Kidney epithelial cell (primary cell): ENCODE data around the gene RAB11FIP4. TPM values are rescaled to one million over a fixed set of nuclear protein-coding genes. Genes with fewer than 3 reads are reported as not detected.

ENCODE experiments used
- DNase-seq: peaks from one replicate; pipeline ENCODE4 v3.0.0-alpha.2; 2010; ENCODE audit warnings: low read depth
- H3K27me3 ChIP-seq: 2 replicates; pipeline ENCODE4 v1.6.0; 2011; ENCODE audit warnings: low read length; ENCODE audit not compliant: control insufficient read depth, insufficient read depth
- H3K36me3 ChIP-seq: 2 replicates; pipeline ENCODE4 v1.5.1; 2011; ENCODE audit warnings: low read length; ENCODE audit not compliant: control insufficient read depth, insufficient read depth
- H3K4me3 ChIP-seq: 2 replicates; pipeline ENCODE4 v1.5.1; 2011; ENCODE audit warnings: low read depth, mild to moderate bottlenecking, control low read depth, low read length
- total RNA-seq: library from RNA; depleted of rRNA; stranded (reverse); fragments of >200 nt; gene quantifications from 2 replicates; pipeline ENCODE4 v1.2.3, GENCODE V29; 2015
- TF ChIP-seq, protein P1 (sequence below): IDR thresholded peaks from 2 replicates; pipeline ENCODE4 v1.5.1; 2011; ENCODE audit warnings: mild to moderate bottlenecking, moderate library complexity, low read length, control low read depth, inconsistent platforms; ENCODE audit not compliant: insufficient read depth, poor library complexity, severe bottlenecking

The RAB11FIP4 gene
- total RNA-seq, 1 donor from 2014 or later, result 26.5 TPM

DNA sequence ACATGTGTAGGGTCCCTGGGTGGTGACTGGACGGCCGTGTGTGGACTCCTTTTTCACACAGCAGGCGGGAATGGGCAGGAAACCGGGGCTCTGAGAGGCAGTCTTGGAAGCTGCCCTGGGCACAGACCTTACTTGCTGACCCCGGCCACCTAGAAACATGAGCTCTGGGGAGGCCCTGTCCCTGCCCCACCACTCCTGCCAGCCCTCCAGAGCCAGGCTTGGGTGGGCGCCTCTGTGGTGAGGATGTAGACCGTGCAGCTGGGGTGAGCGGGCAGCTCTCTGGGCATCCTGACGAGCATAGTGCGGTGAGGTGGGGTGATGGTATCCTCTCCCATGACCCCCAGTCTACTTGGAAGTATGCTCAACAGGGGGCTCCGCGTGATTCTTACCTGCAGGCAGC, 121.3 kb downstream of the RAB11FIP4 start:
- TF ChIP-seq, protein P1, sequence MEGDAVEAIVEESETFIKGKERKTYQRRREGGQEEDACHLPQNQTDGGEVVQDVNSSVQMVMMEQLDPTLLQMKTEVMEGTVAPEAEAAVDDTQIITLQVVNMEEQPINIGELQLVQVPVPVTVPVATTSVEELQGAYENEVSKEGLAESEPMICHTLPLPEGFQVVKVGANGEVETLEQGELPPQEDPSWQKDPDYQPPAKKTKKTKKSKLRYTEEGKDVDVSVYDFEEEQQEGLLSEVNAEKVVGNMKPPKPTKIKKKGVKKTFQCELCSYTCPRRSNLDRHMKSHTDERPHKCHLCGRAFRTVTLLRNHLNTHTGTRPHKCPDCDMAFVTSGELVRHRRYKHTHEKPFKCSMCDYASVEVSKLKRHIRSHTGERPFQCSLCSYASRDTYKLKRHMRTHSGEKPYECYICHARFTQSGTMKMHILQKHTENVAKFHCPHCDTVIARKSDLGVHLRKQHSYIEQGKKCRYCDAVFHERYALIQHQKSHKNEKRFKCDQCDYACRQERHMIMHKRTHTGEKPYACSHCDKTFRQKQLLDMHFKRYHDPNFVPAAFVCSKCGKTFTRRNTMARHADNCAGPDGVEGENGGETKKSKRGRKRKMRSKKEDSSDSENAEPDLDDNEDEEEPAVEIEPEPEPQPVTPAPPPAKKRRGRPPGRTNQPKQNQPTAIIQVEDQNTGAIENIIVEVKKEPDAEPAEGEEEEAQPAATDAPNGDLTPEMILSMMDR, result no peak
- no peaks in the 10 kb centered on the region for H3K27me3 ChIP-seq
- H3K36me3 ChIP-seq, result no peaks in the 10 kb centered on the region
- no peak overlapping the region for H3K4me3 ChIP-seq
- no peak for DNase-seq

DNA sequence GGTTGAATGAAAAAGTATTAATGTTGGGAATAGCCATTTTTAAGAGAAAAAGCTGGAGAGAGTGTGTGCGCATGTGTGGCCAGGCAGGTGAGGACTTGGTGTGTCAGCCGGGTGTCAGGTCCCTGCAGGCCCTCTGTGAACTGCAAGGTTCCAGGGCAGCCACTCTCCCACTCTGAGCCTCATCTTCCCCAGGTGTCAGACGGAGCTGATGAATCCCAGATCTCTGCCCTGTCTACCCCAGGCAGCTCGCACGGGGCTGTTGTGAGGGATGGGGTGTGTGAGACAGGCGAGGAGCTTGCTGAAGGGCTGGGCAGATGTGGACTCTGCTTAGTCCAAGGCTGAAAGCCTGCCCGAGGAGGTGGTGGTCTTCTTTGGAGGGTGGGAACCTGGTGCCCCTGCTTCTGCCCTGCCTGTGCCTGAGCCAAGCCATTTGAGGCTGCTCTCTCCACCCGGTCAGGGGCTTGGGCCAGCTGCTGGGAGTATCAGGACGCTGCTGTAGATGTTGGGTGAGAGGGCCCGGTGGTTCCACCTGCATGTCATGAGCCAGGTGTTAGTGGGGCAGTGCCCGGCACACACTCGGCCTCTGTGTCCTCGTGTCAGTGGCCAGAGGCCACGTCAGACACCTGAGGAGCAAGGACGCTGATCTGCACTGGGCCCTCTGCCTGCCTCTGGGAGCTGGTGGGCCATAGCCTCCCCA, 122.4 kb downstream of the RAB11FIP4 start:
- TF ChIP-seq, protein P1, result no peak
- no peaks in the 10 kb centered on the region for H3K27me3 ChIP-seq
- DNase-seq, result no peak
- no peak overlapping the region for H3K4me3 ChIP-seq
- H3K36me3 ChIP-seq, result no peaks in the 10 kb centered on the region

DNA sequence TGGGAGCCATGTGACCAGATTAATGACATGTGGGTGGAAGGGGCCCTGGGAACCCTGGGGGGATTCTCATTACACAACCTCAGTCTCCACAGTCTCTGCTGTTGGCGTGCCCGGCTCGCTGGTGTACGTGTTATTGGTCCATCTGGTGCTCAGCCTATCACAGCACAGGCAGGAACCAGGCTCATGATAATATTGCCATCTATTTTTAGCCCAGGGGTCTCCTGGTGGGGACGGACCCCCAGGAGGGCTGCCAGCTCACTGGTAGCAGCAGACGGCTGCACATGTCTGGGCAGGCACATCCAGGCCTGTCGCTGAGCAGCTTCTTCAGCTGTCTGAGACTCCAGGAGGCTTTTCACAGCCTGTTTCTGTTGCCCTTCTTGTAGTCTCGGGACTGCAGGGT, 123.8 kb downstream of the RAB11FIP4 start:
- Histone ChIP-seq H3K36me3 (no peaks in the 10 kb centered on the region), H3K27me3 (no peaks in the 10 kb centered on the region), H3K4me3 (no peak overlapping the region)
- DNase-seq, result no peak
- TF ChIP-seq, protein P1, result no peak

DNA sequence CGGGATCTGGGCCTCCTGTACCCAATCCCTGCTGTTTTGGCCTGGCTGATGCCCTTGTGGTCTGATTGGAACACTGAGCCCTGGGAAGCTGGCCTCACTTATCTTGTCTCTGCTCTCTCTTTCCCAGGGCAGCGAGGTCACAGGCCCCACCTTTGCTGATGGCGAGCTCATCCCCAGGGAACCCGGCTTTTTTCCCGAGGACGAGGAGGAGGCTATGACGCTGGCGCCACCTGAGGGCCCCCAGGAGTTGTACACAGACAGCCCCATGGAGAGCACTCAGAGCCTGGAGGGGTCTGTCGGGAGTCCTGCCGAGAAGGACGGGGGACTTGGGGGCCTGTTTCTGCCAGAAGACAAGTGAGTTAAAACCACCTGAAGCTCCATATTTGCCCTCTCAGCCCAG, 126.0 kb downstream of the RAB11FIP4 start:
- no peak for DNase-seq
- Histone ChIP-seq H3K4me3 (no peak overlapping the region), H3K36me3 (no peaks in the 10 kb centered on the region), H3K27me3 (no peaks in the 10 kb centered on the region)
- TF ChIP-seq, protein P1, result peak; percentile 47

DNA sequence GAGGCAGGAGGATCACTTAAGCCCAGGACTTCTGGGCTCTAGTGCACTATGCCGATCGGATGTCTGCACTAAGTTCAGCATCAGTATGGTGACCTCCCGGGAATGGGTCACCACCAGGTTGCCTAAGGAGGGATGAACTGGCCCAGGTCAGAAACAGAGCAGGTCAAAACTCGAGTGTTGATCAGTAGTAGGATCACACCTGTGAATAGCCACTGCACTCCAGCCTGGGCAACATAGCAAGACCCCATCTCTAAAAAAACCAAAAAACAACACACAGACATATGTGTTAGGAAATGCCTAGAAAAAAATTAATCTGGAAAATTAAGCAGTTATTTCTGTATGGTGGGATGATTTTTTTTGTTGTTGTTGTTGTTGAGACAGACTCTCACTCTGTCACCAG, 127.0 kb downstream of the RAB11FIP4 start:
- DNase-seq, result no peak
- Histone ChIP-seq H3K27me3 (no peaks in the 10 kb centered on the region), H3K36me3 (no peaks in the 10 kb centered on the region), H3K4me3 (no peak overlapping the region)
- TF ChIP-seq, protein P1, result no peak
